Mesothelial cell of epicardium (in vitro differentiated cells): Measurements from ENCODE around the gene NGLY1. TPM values are rescaled to one million over a fixed set of nuclear protein-coding genes. Genes with fewer than 3 reads are reported as not detected.

Source experiments
- DNase-seq, 2 experiments: peaks; one replicate each; pipeline ENCODE4 v3.0.0; 2021; ENCODE audit warnings: low spot score in 2 of 2; ENCODE audit not compliant: unreplicated experiment in 2 of 2
- H3K27ac Mint-ChIP-seq: 2 replicates; pipeline ENCODE4 v1.8.0; 2021; ENCODE audit warnings: mixed read lengths
- H3K27me3 Mint-ChIP-seq: 2 replicates; pipeline ENCODE4 v1.8.0; 2021; ENCODE audit warnings: low read depth, mixed read lengths
- H3K36me3 Mint-ChIP-seq: 2 replicates; pipeline ENCODE4 v1.8.0; 2021; ENCODE audit warnings: mixed read lengths
- H3K4me1 Mint-ChIP-seq: 2 replicates; pipeline ENCODE4 v1.8.0; 2021; ENCODE audit warnings: mixed read lengths
- H3K4me3 Mint-ChIP-seq: 2 replicates; pipeline ENCODE4 v1.8.0; 2021; ENCODE audit warnings: mild to moderate bottlenecking, moderate library complexity, mixed read lengths
- H3K9me3 Mint-ChIP-seq: 2 replicates; pipeline ENCODE4 v1.8.0; 2021; ENCODE audit warnings: mixed read lengths
- CTCF ChIP-seq: fragments of 200-600 bp; sonication (generic); IDR thresholded peaks from one replicate; pipeline ENCODE4 v1.5.0; 2021; ENCODE audit warnings: antibody characterized with exemption; ENCODE audit not compliant: unreplicated experiment
- total RNA-seq: library from RNA; stranded (reverse); gene quantifications from 3 replicates; pipeline ENCODE4 v1.2.1, GENCODE V29; 2021

The NGLY1 gene
- total RNA-seq, 1 donor from 2014 or later = 32.7 TPM

GRCh38 chr3:25693238-25693637 is 90.0 kb downstream of the NGLY1 start:
- Mint-ChIP-seq H3K27me3 (peaks cover 2% of the 10 kb centered on the region), H3K9me3 (peaks cover 6% of the 10 kb centered on the region), H3K27ac (no peak overlapping the region), H3K4me3 (no peak overlapping the region), H3K36me3 (no peaks in the 10 kb centered on the region), H3K4me1 (peaks cover 22% of the 10 kb centered on the region)
- no peak for TF ChIP-seq CTCF
- no peak for DNase-seq

DNA sequence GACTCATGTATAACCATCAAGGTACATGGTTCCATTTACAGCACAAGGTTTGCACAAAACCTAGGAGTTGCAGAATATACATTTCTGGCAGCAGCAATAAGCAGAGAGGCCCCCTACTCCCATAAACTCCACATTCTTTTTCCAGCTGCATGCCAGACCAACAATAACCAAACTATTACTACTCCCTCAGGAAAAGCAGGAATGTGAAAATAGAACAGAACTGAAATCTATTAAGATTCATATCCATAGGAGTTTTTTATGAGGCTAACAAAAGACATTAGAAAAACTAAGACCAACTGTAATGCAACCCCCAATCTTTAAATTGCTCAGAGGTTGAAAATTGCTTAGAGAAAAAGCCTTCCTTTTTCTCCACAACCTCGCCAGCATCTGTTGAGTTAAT is 90.9 kb downstream of the NGLY1 start:
- peaks cover 22% of the 10 kb centered on the region for H3K4me1 Mint-ChIP-seq
- no peaks in the 10 kb centered on the region for H3K36me3 Mint-ChIP-seq
- H3K4me3 Mint-ChIP-seq = no peak overlapping the region
- TF ChIP-seq CTCF = no peak
- H3K27ac Mint-ChIP-seq = peak overlapping the region; percentile 28
- peaks cover 6% of the 10 kb centered on the region for H3K9me3 Mint-ChIP-seq
- H3K27me3 Mint-ChIP-seq = peaks cover 2% of the 10 kb centered on the region
- no peak for DNase-seq

- Mint-ChIP-seq H3K9me3 (peaks cover 6% of the 10 kb centered on the region), H3K36me3 (no peaks in the 10 kb centered on the region), H3K4me1 (peaks cover 22% of the 10 kb centered on the region), H3K27ac (no peak overlapping the region), H3K27me3 (no peaks in the 10 kb centered on the region), H3K4me3 (no peak overlapping the region)
- DNase-seq = no peak
- TF ChIP-seq CTCF = no peak
Observed at GRCh38 chr3:25690768-25691533, 92.3 kb downstream of the NGLY1 start.

GRCh38 chr3:25689226-25689625 is 94.0 kb downstream of the NGLY1 start:
- Mint-ChIP-seq H3K4me1 (peaks cover 22% of the 10 kb centered on the region), H3K9me3 (peaks cover 4% of the 10 kb centered on the region), H3K27ac (no peak overlapping the region), H3K36me3 (no peaks in the 10 kb centered on the region), H3K4me3 (no peak overlapping the region), H3K27me3 (no peaks in the 10 kb centered on the region)
- DNase-seq = no peak
- TF ChIP-seq CTCF = no peak

DNA sequence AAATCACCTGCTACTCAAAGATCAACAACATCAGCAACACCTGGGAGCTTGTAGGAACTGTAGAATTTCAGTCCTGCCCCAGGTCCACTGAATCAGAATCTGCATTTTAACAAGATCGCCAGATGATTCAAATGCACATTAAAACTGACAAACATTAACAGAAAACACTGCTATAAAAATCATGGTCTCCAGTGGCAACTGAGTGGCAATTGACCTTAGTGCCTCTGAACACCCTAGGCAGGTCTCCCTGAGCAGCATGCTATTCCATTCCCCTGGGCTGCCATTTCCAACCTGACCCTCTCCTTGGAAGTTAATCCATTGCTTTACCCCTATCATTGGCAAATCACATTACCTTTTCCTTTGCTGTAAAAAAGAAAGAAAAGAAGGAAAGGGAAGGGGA is 95.5 kb downstream of the NGLY1 start:
- Mint-ChIP-seq H3K4me3 (no peak overlapping the region), H3K36me3 (no peaks in the 10 kb centered on the region), H3K9me3 (no peaks in the 10 kb centered on the region), H3K27ac (no peak overlapping the region), H3K4me1 (peaks cover 21% of the 10 kb centered on the region), H3K27me3 (no peaks in the 10 kb centered on the region)
- TF ChIP-seq CTCF = no peak
- no peak for DNase-seq
